HG02973 (cell line): Measurements from ENCODE around the gene CRACR2A.

ENCODE experiments used
- ATAC-seq: cut with Tn5 transposase; IDR thresholded peaks from one replicate; pipeline ENCODE4 v1.9.1; 2021; ENCODE audit warnings: moderate library complexity; ENCODE audit not compliant: unreplicated experiment

The CRACR2A gene

DNA sequence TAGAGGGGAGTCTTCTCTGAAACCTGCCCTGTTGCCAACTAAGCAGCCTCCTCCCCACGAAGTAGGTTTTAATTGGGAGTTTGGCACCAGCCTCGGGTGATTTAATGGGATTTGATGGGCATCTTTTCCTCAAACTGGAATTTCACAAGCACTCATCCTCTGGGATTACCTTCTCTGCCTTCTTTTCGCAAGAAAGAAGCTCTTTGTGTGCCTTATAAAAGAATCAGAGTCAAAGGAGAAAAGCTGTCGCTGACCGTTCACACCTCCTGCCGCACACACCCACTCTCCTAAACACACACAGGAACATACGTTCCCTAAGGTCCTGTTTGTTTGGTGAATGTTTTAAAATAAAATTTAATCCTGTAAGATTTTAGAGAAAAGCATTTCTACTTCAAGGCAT lies 177.9 kb downstream of the CRACR2A start:
- no peak for ATAC-seq

DNA sequence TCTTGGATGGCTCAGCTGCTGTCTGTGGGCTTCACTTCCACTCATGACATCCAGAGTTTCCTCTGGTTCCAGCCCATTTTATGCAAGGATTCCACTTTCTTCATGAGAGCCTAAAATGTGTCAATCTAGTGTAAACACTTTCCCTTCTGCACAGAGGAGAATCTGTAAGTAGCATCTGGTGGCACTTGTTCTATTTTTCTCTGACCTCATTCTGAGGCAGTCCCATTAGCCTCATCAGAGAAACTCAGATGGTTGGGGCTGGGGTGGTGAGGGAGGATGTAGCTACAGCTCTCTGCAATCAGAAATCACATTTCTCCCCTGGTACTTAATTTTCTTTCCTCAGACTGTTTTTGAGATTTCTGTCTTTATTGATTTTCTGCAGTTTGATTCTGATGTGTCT lies 180.3 kb downstream of the CRACR2A start:
- no peak for ATAC-seq

DNA sequence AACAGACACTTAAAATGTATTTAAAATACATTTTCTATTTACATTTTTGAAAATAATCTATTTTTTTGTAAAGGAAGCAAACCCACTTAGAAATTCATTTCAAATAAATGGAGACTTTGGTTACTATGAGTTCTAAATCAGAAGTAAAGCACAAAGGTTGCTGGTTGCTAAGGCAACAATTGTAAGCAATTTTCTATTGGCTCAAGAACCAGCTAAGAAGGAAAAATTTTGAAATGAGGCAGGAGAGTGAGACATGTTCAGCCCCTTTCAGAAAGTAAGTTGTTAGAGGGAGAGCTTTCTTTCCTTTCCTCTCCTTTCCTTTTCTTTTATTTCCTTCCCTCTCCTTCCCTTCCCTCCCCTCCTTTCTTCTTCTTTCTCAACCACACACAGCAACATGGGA lies 181.2 kb downstream of the CRACR2A start:
- no peak for ATAC-seq

DNA sequence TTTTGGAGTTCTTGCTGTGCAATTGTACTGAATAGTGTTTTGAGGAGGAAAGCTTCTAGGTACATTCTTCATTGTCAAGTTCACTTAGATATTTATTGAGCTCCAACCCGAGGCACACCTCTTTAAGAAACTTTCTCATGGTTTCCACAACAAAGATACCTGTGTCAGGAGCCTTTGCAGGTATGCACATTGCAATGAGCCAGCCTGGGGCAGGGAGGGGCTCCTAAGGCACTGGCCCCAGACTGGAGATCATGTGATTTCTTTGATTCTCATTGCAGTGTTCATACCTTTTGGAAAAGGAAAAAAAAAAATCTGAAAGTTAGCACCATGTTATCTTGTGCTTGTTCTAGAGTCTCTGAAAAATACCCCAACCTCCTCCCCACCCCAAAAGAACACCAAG lies 181.6 kb downstream of the CRACR2A start:
- ATAC-seq, result no peak

DNA sequence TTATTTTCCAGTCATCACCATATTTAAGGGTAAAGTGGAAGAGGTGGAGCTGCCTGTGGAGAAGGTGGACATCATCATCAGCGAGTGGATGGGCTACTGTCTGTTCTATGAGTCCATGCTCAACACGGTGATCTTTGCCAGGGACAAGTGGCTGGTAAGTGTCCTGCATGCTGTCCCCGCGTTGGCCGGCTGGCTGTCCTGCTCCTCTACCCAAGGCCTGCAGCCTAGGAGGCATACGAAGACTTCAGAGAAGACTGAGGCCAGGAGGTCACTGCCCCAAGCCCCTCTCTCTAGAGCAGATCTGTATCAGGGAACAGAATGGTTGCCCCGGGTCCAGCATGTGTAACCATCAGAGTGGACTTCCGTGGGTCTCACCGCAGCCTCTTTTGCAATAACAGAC lies 184.2 kb downstream of the CRACR2A start:
- ATAC-seq, result no peak

DNA sequence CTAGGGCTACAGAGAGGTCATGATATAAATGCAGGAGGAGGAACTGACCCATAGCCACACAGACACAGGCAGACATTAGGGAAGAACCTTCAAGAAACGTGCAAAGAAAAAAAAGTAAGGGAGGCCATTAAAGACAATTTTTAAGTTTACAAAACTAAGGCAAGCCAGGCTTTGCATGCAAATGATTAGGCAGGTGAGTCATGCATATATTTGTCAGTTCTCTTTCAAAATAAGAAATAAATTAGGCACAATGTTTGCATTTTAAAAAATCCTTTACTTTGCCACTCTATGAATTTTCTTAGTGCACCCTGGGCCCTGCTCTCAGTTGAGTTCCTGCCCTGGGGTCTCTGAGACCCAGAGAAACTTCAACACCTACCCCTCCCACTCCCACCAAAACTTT lies 186.9 kb downstream of the CRACR2A start:
- no peak for ATAC-seq
